ENCODE measurements around the gene HOXB2. TPM values are rescaled to one million over a fixed set of nuclear protein-coding genes. Genes with fewer than 3 reads are reported as not detected.

HOXB2 gene
- total and polyA plus RNA-seq, 2 experiments from 2014 or later: not detected

GRCh38 chr17:48497103-48497502 is 47.8 kb downstream of the HOXB2 start:
- H3K9me2 ChIP-seq (ENCODE audit: insufficient read depth): no peaks in the 10 kb centered on the region
- H2AFZ ChIP-seq: no peak overlapping the region
- DNase-seq (ENCODE audit: low spot score) (no peak), ATAC-seq (no peak)
- no peak overlapping the region for H3K4me2 ChIP-seq
- H3K79me2 ChIP-seq (replicated peaks; ENCODE audit: insufficient read depth): no peaks in the 10 kb centered on the region
- Mint-ChIP-seq H3K4me3 (no peak overlapping the region), H3K9me3 (no peaks in the 10 kb centered on the region), H3K36me3 (ENCODE audit: low read depth) (no peaks in the 10 kb centered on the region), H3K4me1 (peaks cover 12% of the 10 kb centered on the region), H3K27ac (no peak overlapping the region), H3K27me3 (ENCODE audit: insufficient read depth, low read depth, poor library complexity) (peaks cover 39% of the 10 kb centered on the region)
- H4K20me1 ChIP-seq (replicated peaks; ENCODE audit: insufficient read depth): 0 out of 2 replicates have a peak, but pooled peaks cover 8% of the 10 kb centered on the region
- H3K27ac ChIP-seq (ENCODE audit: low read depth): no peak overlapping the region
- no peaks in the 10 kb centered on the region for H3F3A ChIP-seq (replicated peaks; ENCODE audit: low read depth)
- H3K4me3 ChIP-seq: no peak overlapping the region
- H3K36me3 ChIP-seq (ENCODE audit: insufficient read depth): no peaks in the 10 kb centered on the region
- H3K4me1 ChIP-seq (ENCODE audit: insufficient read depth): 0 out of 2 replicates have a peak, but pooled peaks cover 12% of the 10 kb centered on the region
- H3K27me3 ChIP-seq (ENCODE audit: insufficient read depth): peaks cover 92% of the 10 kb centered on the region
- no peak for TF ChIP-seq STAT1 (IDR thresholded peaks at IDR 0.05; ENCODE audit: unreplicated experiment)
- no peak for TF ChIP-seq REST (IDR thresholded peaks at IDR 0.05; ENCODE audit: unreplicated experiment)
- no peak for TF ChIP-seq EZH2 (IDR thresholded peaks at IDR 0.05; ENCODE audit: low read depth, unreplicated experiment)
- no peak for TF ChIP-seq CREB1 (CRISPR knock-in tag; IDR thresholded peaks at IDR 0.05; ENCODE audit: low read depth)
- no peak for TF ChIP-seq JUNB (IDR thresholded peaks at IDR 0.05; ENCODE audit: unreplicated experiment)
- TF ChIP-seq ZNF114 (CRISPR knock-in tag; IDR thresholded peaks at IDR 0.05): no peak
- no peak for TF ChIP-seq ZNF331 (CRISPR knock-in tag; IDR thresholded peaks at IDR 0.05; ENCODE audit: low read depth)
- TF ChIP-seq CTCF (conservative IDR thresholded peaks at IDR 0.05; ENCODE audit: low read depth in 2 of 2): no peak
- TF ChIP-seq POLR2AphosphoS5 (IDR thresholded peaks at IDR 0.05; ENCODE audit: low read depth): no peak
- TF ChIP-seq ZNF462 (CRISPR knock-in tag; IDR thresholded peaks at IDR 0.05): no peak
- no peak for TF ChIP-seq NANOG (IDR thresholded peaks at IDR 0.05; ENCODE audit: borderline replicate concordance)
- TF ChIP-seq EZH2phosphoT487 (IDR thresholded peaks at IDR 0.05; ENCODE audit: unreplicated experiment): no peak
- TF ChIP-seq ETS1 (IDR thresholded peaks at IDR 0.05): no peak

Measured in GM23338 (cell line).